ENCODE results near the gene CSGALNACT2. TPM values are rescaled to one million over a fixed set of nuclear protein-coding genes. Genes with fewer than 3 reads are reported as not detected.

The CSGALNACT2 gene
- total RNA-seq, 1 experiment from 2014 or later: 8.9 TPM

DNA sequence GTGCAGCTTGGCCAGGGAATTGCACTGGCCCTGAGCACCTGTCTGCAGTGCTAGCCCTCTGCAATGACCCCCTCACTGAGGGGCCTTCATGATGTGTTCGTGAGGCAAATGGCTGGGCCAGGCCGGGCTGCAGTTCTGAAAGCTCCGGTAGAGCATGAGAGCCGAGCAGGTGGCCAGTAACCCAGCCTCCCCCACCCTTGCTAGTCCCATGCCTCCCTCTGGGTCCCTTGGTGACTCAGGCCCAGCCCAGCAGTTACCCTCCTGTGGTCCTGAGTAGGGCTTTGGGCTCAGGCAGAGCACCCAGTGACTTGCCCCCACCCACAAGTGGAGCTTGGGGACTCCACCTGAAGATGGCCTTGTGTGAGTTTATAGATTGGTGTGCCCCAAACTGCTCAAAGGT lies 16.1 kb upstream of the CSGALNACT2 start:
- H2BK5ac ChIP-seq (ENCODE audit: insufficient read length, low read length): no peak overlapping the region
- TF ChIP-seq, protein P1, sequence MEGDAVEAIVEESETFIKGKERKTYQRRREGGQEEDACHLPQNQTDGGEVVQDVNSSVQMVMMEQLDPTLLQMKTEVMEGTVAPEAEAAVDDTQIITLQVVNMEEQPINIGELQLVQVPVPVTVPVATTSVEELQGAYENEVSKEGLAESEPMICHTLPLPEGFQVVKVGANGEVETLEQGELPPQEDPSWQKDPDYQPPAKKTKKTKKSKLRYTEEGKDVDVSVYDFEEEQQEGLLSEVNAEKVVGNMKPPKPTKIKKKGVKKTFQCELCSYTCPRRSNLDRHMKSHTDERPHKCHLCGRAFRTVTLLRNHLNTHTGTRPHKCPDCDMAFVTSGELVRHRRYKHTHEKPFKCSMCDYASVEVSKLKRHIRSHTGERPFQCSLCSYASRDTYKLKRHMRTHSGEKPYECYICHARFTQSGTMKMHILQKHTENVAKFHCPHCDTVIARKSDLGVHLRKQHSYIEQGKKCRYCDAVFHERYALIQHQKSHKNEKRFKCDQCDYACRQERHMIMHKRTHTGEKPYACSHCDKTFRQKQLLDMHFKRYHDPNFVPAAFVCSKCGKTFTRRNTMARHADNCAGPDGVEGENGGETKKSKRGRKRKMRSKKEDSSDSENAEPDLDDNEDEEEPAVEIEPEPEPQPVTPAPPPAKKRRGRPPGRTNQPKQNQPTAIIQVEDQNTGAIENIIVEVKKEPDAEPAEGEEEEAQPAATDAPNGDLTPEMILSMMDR (conservative IDR thresholded peaks at IDR 0.05): no peak
- H3K27me3 Mint-ChIP-seq (ENCODE audit: low read depth): no peaks in the 10 kb centered on the region

More for the DNA sequence above, 16.1 kb upstream of the CSGALNACT2 start:
- Histone ChIP-seq H3K9me3 (ENCODE audit: control insufficient read depth, low read depth, low read length) (no peaks in the 10 kb centered on the region), H2BK12ac (ENCODE audit: insufficient read length, low read depth, low read length) (no peak overlapping the region), H4K5ac (ENCODE audit: insufficient read length, low read depth, low read length) (no peak overlapping the region), H4K91ac (ENCODE audit: insufficient read length, low read depth, low read length) (no peak overlapping the region), H3K4ac (ENCODE audit: low read depth, low read length) (no peak overlapping the region), H3K56ac (ENCODE audit: insufficient read length, low read depth, low read length) (no peak overlapping the region), H2BK15ac (ENCODE audit: low read depth, low read length) (no peak overlapping the region), H2AFZ (ENCODE audit: low read length) (no peak overlapping the region), H2BK20ac (ENCODE audit: low read depth, low read length, poor library complexity, severe bottlenecking) (no peak overlapping the region), H3K23ac (ENCODE audit: insufficient read length, low read depth, low read length) (no peak overlapping the region), H4K20me1 (ENCODE audit: control insufficient read depth, insufficient read depth, insufficient read length) (no peaks in the 10 kb centered on the region), H3K4me2 (ENCODE audit: insufficient read depth, insufficient read length, low read length) (no peak overlapping the region), H4K8ac (replicated peaks; ENCODE audit: insufficient read length, low read depth, low read length) (no peak overlapping the region), H3K23me2 (ENCODE audit: insufficient read length, low read depth, low read length, poor library complexity, severe bottlenecking) (peaks cover 2% of the 10 kb centered on the region), H3K27me3 (ENCODE audit: insufficient read depth, low read length) (no peaks in the 10 kb centered on the region), H3T11ph (ENCODE audit: low read length) (no peak overlapping the region), H2AK5ac (ENCODE audit: insufficient read length, low read length) (no peak overlapping the region), H3K4me1 (ENCODE audit: insufficient read depth, low read length) (no peaks in the 10 kb centered on the region), H3K9ac (ENCODE audit: extremely low read depth, insufficient read length, low read length) (no peak overlapping the region), H3K79me2 (ENCODE audit: insufficient read depth, low read length) (no peaks in the 10 kb centered on the region), H3K14ac (ENCODE audit: insufficient read depth, low read length) (no peak overlapping the region), H3K79me1 (ENCODE audit: insufficient read depth, low read depth, low read length, poor library complexity, severe bottlenecking) (no peaks in the 10 kb centered on the region), H3K27ac (ENCODE audit: insufficient read length, low read depth, low read length) (no peak overlapping the region), H2BK120ac (ENCODE audit: low read depth, low read length, poor library complexity, severe bottlenecking) (no peak overlapping the region), H3K18ac (ENCODE audit: insufficient read length, low read depth, low read length) (no peak overlapping the region)
- no peak overlapping the region for H3K4me3 Mint-ChIP-seq
- H3K4me1 Mint-ChIP-seq: no peaks in the 10 kb centered on the region
- whole genome bisulfite sequencing (ENCODE audit: extremely low coverage, insufficient read length, low lambda C conversion rate): no CpG with 5 or more reads among the region's 4 CpGs
- peak; percentile 21 for DNase-seq
- peaks cover 0 to 10% (median 5%) of the 10 kb centered on the region in 3 experiments; a peak in 3 of 7 replicates for H3K36me3 Mint-ChIP-seq (ENCODE audit: insufficient read depth in 1 of 3, low read depth in 3 of 3)
- peak overlapping the region in 1 of 3 experiments; percentile 40; a peak in 1 of 7 replicates for H3K27ac Mint-ChIP-seq
- H3K9me3 Mint-ChIP-seq: no peaks in the 10 kb centered on the region
